Measurements from ENCODE around the gene TNKS2.

The TNKS2 gene

DNA sequence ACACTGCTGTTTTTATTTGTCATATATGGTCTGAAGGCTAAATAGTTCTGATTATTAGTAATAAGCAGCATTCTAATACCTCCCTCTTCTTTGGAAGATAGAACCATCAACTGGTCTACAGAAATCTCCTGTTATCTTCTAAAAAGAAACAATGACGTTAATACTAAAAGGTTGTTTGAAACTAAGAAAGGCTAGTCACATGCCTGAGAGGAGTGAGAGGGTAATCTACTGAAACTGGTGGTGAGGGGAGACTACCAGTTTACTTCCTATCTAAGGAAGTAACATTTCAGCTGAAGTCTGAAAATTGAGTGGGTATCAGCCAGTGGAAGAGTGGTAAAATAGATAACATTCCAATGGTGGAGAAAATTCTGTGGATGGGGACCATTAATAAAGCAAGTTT is 62.7 kb downstream of the TNKS2 start:
- in situ Hi-C loops (cut with MboI; ENCODE audit: low sequenced_read_pairs, unreplicated experiment) = no loop called here
- DNase-seq (ENCODE audit: low spot score) = no peak
- TF ChIP-seq, protein P1, sequence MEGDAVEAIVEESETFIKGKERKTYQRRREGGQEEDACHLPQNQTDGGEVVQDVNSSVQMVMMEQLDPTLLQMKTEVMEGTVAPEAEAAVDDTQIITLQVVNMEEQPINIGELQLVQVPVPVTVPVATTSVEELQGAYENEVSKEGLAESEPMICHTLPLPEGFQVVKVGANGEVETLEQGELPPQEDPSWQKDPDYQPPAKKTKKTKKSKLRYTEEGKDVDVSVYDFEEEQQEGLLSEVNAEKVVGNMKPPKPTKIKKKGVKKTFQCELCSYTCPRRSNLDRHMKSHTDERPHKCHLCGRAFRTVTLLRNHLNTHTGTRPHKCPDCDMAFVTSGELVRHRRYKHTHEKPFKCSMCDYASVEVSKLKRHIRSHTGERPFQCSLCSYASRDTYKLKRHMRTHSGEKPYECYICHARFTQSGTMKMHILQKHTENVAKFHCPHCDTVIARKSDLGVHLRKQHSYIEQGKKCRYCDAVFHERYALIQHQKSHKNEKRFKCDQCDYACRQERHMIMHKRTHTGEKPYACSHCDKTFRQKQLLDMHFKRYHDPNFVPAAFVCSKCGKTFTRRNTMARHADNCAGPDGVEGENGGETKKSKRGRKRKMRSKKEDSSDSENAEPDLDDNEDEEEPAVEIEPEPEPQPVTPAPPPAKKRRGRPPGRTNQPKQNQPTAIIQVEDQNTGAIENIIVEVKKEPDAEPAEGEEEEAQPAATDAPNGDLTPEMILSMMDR (IDR thresholded peaks at IDR 0.05; ENCODE audit: borderline replicate concordance, control extremely low read depth, extremely low read depth, insufficient read depth, missing control alignments) = no peak

DNA sequence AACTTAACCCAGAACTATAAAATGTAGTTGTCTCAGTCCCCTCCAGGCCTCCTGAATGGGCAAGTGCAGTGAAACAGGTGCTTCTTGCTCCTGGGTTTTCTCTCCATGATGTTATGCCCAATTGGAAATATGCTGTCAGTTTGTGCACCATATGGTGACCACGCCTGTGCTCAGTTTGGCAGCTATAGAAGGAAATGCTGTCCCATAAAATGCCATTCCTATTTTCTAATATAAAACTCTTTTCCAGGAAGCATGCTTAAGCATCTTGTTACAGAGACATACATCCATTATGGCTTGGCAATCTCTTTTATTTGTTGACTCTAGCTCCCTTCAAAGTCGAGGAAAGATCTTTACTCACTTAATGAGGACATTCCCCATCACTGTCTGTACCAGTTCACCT is 65.9 kb downstream of the TNKS2 start:
- in situ Hi-C loops (cut with MboI; ENCODE audit: low sequenced_read_pairs, unreplicated experiment) = no loop called here
- TF ChIP-seq, protein P1 (IDR thresholded peaks at IDR 0.05; ENCODE audit: borderline replicate concordance, control extremely low read depth, extremely low read depth, insufficient read depth, missing control alignments) = no peak
- no peak for DNase-seq (ENCODE audit: low spot score)

DNA sequence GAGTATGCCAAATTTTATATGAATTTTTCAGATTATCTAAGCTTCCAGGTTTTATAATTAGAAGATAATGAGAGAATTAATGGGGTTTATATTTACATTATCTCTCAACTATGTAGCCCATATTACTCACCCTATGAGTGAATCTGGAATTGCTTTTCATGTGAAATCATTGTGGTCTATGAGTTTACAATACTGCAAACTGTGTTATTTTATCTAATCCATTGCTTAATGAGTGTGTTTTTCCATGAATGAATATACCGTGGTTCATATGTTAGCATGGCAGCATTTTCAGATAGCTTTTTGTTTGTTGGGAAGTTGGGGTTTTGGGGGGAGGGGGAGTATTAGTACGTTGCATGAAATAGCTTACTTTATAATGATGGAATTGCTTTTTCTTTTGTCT is 66.5 kb downstream of the TNKS2 start:
- TF ChIP-seq, protein P1 (IDR thresholded peaks at IDR 0.05; ENCODE audit: borderline replicate concordance, control extremely low read depth, extremely low read depth, insufficient read depth, missing control alignments) = no peak
- in situ Hi-C loops (cut with MboI; ENCODE audit: low sequenced_read_pairs, unreplicated experiment) = no loop called here
- no peak for DNase-seq (ENCODE audit: low spot score)

DNA sequence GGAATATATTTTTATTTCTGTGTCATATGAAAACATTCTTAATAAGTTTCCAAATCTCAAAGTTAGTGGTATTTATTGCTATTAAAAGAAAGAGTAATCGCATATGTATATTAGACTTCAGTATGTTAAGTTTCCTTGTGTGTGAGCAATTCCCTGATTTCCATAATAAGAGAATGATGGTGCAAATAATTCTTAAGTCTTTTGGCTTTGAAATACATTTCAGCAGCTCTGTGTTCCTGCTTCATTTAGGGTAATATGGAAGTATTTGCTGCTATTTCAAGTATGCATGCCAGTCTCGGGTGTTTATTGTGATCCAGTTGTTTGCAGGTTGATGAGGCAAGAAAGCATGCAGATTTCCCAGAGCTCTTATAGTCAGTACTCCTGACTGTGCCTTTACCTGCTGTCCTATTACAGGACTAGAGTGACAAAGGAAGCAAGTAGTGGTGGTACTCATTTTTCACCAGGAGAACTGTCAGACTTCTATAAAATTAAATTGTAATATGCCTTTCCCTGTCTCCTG is 67.4 kb downstream of the TNKS2 start:
- in situ Hi-C loops (cut with MboI; ENCODE audit: low sequenced_read_pairs, unreplicated experiment) = no loop called here
- DNase-seq (ENCODE audit: low spot score) = no peak
- TF ChIP-seq, protein P1 (IDR thresholded peaks at IDR 0.05; ENCODE audit: borderline replicate concordance, control extremely low read depth, extremely low read depth, insufficient read depth, missing control alignments) = no peak

DNA sequence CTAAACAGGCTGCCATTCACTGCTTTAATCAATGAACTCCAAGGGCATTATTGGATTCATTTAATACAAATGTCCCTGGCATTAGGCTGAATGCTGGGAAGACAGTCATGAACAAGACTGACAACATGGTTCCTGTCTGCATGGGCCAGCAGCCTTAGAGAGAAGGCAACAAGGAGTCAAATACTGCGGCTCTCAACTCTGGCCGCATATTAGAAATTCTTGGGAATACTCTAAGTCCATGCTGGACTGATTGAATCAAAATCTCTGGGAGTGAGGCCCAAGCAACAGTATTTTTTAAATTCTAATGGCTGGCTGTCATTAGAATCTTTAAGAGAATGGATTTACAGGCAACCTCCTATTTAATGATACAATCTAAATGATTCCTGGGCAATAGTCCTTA is 76.9 kb downstream of the TNKS2 start:
- DNase-seq (ENCODE audit: low spot score) = no peak
- TF ChIP-seq, protein P1 (IDR thresholded peaks at IDR 0.05; ENCODE audit: borderline replicate concordance, control extremely low read depth, extremely low read depth, insufficient read depth, missing control alignments) = no peak
- in situ Hi-C loops (cut with MboI; ENCODE audit: low sequenced_read_pairs, unreplicated experiment) = no loop called here

DNA sequence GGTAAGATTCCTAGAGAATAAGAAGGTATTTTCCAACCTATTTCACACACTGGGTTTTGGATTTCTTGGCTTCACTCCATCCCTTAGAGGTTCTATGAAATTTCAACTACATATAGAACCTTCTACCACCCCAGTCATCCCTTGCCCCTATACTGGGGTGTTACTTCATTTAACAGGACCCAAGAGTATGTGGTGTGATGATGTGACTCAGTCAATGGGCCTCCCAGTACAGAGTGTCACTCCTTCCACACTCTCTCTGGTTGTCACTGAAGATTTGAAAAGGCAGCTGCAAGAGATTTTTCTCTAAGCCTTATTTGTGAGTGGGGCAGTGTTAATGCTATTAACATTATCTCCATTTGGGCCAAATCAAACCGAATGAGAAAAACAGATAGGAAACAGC is 77.6 kb downstream of the TNKS2 start:
- DNase-seq (ENCODE audit: low spot score) = no peak
- TF ChIP-seq, protein P1 (IDR thresholded peaks at IDR 0.05; ENCODE audit: borderline replicate concordance, control extremely low read depth, extremely low read depth, insufficient read depth, missing control alignments) = no peak
- in situ Hi-C loops (cut with MboI; ENCODE audit: low sequenced_read_pairs, unreplicated experiment) = no loop called here

Measured in GM13976 (cell line).